ENCODE data around the gene TSPEAR. TPM values are rescaled to one million over a fixed set of nuclear protein-coding genes. Genes with fewer than 3 reads are reported as not detected.

The TSPEAR gene
- total RNA-seq, 1 experiment from 2014 or later: 2.1 TPM

DNA sequence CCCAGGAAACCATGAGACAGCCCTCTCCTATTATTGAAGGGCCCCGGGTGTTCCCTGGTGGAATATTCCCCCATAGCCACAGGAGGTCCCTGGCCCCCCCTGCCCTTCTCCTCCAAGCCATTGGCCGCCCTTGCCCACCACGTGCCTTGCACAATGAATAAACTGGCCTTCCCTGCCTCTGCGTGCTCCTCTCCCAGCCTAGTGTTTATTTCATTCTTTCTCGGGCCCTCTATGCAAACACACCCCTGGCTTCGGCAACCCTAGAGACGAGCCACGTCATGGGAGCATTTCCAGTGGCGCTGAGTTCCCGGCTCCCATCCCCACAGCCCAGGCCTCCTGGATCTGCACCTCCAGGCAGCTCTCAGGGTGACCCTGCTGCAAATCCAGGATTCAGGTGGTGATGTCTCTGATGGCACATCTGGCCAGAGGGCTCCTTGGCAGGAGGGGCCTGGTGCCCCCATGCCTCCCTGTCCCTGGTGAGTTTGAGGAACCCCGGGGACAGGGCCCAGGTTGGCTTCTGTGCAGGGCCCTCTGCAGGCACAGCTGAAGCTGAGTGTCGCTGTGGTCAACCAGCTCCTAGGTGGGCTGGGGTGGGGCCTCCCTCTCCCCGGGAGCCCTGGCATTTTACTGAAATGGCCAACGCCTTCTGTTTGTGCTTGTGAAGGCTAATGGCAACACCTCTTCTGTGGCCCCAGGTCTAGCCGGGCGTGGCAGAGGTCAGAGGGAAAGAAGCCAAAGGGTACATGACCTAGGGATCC is 8.2 kb downstream of the TSPEAR start:
- Mint-ChIP-seq H3K27me3 (ENCODE audit: low read depth) (peaks cover 27% of the 10 kb centered on the region), H3K27ac (peak overlapping the region; percentile 94), H3K4me1 (peaks cover 80% of the 10 kb centered on the region), H3K4me3 (peak overlapping the region; percentile 43), H3K9me3 (no peaks in the 10 kb centered on the region), H3K36me3 (no peaks in the 10 kb centered on the region)
- CTCF ChIA-PET: interaction anchor here (0.5 to 2.6 kb wide), 6 partner anchors 15 to 193 kb away, joined by 3 to 10 read pairs (median 5); no protein-coding TSS in a partner anchor
- DNase-seq (ENCODE audit: low spot score) (no peak), ATAC-seq (no peak)
- POLR2A ChIA-PET: no interaction called here
- TF ChIP-seq, protein P1, sequence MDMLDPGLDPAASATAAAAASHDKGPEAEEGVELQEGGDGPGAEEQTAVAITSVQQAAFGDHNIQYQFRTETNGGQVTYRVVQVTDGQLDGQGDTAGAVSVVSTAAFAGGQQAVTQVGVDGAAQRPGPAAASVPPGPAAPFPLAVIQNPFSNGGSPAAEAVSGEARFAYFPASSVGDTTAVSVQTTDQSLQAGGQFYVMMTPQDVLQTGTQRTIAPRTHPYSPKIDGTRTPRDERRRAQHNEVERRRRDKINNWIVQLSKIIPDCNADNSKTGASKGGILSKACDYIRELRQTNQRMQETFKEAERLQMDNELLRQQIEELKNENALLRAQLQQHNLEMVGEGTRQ (CRISPR knock-in tag; IDR thresholded peaks at IDR 0.05): peak; percentile 39
- TF ChIP-seq SP1 (CRISPR knock-in tag; conservative IDR thresholded peaks at IDR 0.05): 0 out of 2 replicates have a peak, but pooled peaks have one; percentile 2
- no peak for TF ChIP-seq ESRRA (CRISPR knock-in tag; IDR thresholded peaks at IDR 0.05; ENCODE audit: borderline replicate concordance)

DNA sequence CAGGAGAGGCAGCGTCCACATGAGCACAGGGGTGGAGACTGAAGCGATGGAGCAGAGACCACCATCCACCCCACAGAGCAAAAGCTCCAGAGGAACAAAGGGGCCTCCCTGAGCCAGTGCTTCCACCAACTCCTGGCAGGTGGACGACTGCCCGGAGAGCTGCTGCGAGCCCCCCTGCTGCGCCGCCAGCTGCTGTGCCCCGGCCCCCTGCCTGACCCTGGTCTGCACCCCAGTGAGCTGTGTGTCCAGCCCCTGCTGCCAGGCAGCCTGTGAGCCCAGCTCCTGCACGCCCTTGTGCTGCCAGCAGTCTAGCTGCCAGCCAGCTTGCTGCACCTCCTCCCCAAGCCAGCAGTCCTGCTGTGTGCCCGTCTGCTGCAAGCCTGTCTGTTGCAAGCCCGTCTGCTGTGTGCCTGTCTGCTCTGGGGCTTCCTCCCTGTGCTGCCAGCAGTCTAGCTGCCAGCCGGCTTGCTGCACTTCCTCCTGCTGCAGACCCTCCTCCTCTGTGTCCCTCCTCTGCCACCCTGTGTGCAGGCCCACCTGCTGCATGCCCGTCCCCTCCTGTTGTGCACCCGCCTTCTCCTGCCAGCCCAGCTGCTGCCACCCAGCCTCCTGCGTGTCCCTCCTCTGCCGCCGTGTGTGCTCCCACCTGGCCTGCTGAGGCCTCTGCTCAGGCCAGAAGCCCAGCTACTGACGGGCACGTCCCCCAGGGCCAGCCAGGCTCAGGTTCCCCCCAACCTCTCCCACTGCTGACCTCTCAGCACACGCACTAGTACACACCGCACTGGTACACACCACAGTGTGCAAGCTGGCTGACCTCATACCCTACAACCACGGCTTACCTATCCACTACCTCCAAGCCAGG is 9.0 kb downstream of the TSPEAR start:
- Mint-ChIP-seq H3K27ac (peak overlapping the region; percentile 94), H3K27me3 (ENCODE audit: low read depth) (peaks cover 22% of the 10 kb centered on the region), H3K9me3 (no peaks in the 10 kb centered on the region), H3K4me3 (peak overlapping the region; percentile 43), H3K4me1 (peaks cover 82% of the 10 kb centered on the region), H3K36me3 (no peaks in the 10 kb centered on the region)
- DNase-seq (ENCODE audit: low spot score): no peak
- ChIA-PET CTCF (interaction anchor here (0.5 to 2.6 kb wide), 9 partner anchors 8 to 334 kb away, joined by 3 to 10 read pairs (median 3); no protein-coding TSS in a partner anchor), POLR2A (no interaction called here)
- no peak for TF ChIP-seq ZNF396 (CRISPR knock-in tag; IDR thresholded peaks at IDR 0.05; ENCODE audit: borderline replicate concordance)
- TF ChIP-seq SP1 (CRISPR knock-in tag; conservative IDR thresholded peaks at IDR 0.05): 0 out of 2 replicates have a peak, but pooled peaks have one; percentile 18
- 0 out of 2 replicates have a peak, but pooled peaks have one; percentile 18 for TF ChIP-seq ETV6 (CRISPR knock-in tag; IDR thresholded peaks at IDR 0.05)
- TF ChIP-seq, protein P2, sequence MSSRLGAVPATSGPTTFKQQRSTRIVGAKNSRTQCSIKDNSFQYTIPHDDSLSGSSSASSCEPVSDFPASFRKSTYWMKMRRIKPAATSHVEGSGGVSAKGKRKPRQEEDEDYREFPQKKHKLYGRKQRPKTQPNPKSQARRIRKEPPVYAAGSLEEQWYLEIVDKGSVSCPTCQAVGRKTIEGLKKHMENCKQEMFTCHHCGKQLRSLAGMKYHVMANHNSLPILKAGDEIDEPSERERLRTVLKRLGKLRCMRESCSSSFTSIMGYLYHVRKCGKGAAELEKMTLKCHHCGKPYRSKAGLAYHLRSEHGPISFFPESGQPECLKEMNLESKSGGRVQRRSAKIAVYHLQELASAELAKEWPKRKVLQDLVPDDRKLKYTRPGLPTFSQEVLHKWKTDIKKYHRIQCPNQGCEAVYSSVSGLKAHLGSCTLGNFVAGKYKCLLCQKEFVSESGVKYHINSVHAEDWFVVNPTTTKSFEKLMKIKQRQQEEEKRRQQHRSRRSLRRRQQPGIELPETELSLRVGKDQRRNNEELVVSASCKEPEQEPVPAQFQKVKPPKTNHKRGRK (CRISPR knock-in tag; IDR thresholded peaks at IDR 0.05; ENCODE audit: borderline replicate concordance): no peak
- TF ChIP-seq ZNF138 (CRISPR knock-in tag; conservative IDR thresholded peaks at IDR 0.05): peak; percentile 56; the same call in 1 of the 2 replicates
- TF ChIP-seq, protein P3, sequence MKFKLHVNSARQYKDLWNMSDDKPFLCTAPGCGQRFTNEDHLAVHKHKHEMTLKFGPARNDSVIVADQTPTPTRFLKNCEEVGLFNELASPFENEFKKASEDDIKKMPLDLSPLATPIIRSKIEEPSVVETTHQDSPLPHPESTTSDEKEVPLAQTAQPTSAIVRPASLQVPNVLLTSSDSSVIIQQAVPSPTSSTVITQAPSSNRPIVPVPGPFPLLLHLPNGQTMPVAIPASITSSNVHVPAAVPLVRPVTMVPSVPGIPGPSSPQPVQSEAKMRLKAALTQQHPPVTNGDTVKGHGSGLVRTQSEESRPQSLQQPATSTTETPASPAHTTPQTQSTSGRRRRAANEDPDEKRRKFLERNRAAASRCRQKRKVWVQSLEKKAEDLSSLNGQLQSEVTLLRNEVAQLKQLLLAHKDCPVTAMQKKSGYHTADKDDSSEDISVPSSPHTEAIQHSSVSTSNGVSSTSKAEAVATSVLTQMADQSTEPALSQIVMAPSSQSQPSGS (CRISPR knock-in tag; IDR thresholded peaks at IDR 0.05; ENCODE audit: borderline replicate concordance, low read depth): no peak
- TF ChIP-seq TP53 (CRISPR knock-in tag; IDR thresholded peaks at IDR 0.05): 0 out of 2 replicates have a peak, but pooled peaks have one; percentile 40
- no peak for TF ChIP-seq SMAD3 (CRISPR knock-in tag; IDR thresholded peaks at IDR 0.05; ENCODE audit: borderline replicate concordance)
- TF ChIP-seq GRHL2 (CRISPR knock-in tag; IDR thresholded peaks at IDR 0.05; ENCODE audit: insufficient replicate concordance, severe bottlenecking): no peak
- ATAC-seq: no peak

DNA sequence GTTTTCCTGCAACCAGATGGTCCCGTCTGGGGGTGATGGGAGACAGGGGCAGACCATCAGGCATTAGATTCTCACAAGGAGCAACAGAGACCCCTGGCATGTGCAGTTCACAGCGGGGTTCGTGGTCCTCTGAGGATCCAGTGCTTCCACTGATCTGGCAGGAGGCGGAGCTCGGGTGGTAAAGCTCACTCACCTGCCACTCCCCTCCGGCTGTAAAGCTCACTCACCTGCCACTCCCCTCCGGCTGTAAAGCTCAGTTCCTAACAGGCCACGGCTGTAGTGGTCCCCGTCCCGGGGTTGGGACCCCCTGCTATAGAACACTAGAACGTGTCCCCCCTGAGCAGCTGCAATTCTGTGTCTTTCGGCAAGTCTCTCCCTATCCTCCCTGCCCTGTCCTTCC is 9.8 kb downstream of the TSPEAR start:
- peaks cover 88% of the 10 kb centered on the region for H3K4me1 Mint-ChIP-seq
- POLR2A ChIA-PET: no interaction called here
- TF ChIP-seq, protein P2 (CRISPR knock-in tag; IDR thresholded peaks at IDR 0.05; ENCODE audit: borderline replicate concordance): no peak
- TF ChIP-seq GABPB1 (CRISPR knock-in tag; IDR thresholded peaks at IDR 0.05): no peak
- no peak for TF ChIP-seq MXD4 (CRISPR knock-in tag; IDR thresholded peaks at IDR 0.05; ENCODE audit: borderline replicate concordance)
- TF ChIP-seq, protein P4, sequence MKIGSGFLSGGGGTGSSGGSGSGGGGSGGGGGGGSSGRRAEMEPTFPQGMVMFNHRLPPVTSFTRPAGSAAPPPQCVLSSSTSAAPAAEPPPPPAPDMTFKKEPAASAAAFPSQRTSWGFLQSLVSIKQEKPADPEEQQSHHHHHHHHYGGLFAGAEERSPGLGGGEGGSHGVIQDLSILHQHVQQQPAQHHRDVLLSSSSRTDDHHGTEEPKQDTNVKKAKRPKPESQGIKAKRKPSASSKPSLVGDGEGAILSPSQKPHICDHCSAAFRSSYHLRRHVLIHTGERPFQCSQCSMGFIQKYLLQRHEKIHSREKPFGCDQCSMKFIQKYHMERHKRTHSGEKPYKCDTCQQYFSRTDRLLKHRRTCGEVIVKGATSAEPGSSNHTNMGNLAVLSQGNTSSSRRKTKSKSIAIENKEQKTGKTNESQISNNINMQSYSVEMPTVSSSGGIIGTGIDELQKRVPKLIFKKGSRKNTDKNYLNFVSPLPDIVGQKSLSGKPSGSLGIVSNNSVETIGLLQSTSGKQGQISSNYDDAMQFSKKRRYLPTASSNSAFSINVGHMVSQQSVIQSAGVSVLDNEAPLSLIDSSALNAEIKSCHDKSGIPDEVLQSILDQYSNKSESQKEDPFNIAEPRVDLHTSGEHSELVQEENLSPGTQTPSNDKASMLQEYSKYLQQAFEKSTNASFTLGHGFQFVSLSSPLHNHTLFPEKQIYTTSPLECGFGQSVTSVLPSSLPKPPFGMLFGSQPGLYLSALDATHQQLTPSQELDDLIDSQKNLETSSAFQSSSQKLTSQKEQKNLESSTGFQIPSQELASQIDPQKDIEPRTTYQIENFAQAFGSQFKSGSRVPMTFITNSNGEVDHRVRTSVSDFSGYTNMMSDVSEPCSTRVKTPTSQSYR (CRISPR knock-in tag; IDR thresholded peaks at IDR 0.05): no peak
- TF ChIP-seq, protein P5, sequence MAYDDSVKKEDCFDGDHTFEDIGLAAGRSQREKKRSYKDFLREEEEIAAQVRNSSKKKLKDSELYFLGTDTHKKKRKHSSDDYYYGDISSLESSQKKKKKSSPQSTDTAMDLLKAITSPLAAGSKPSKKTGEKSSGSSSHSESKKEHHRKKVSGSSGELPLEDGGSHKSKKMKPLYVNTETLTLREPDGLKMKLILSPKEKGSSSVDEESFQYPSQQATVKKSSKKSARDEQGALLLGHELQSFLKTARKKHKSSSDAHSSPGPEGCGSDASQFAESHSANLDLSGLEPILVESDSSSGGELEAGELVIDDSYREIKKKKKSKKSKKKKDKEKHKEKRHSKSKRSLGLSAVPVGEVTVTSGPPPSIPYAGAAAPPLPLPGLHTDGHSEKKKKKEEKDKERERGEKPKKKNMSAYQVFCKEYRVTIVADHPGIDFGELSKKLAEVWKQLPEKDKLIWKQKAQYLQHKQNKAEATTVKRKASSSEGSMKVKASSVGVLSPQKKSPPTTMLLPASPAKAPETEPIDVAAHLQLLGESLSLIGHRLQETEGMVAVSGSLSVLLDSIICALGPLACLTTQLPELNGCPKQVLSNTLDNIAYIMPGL (CRISPR knock-in tag; IDR thresholded peaks at IDR 0.05): no peak
- no peak for TF ChIP-seq CREM (CRISPR knock-in tag; IDR thresholded peaks at IDR 0.05)
- TF ChIP-seq NFATC4 (CRISPR knock-in tag; IDR thresholded peaks at IDR 0.05): no peak
- no peak for TF ChIP-seq OVOL2 (CRISPR knock-in tag; IDR thresholded peaks at IDR 0.05; ENCODE audit: borderline replicate concordance)

More for the DNA sequence above, 9.8 kb downstream of the TSPEAR start:
- CTCF ChIA-PET: interaction anchor here (0.5 to 2.6 kb wide), 6 partner anchors 9 to 334 kb away, joined by 3 to 10 read pairs (median 3); no protein-coding TSS in a partner anchor
- Mint-ChIP-seq H3K36me3 (no peaks in the 10 kb centered on the region), H3K4me3 (peak overlapping the region; percentile 26; the same call in 1 of the 2 replicates), H3K27ac (peak overlapping the region; percentile 80), H3K27me3 (ENCODE audit: low read depth) (peaks cover 15% of the 10 kb centered on the region), H3K9me3 (no peaks in the 10 kb centered on the region)
- DNase-seq (ENCODE audit: low spot score) (no peak), ATAC-seq (no peak)
